SK-N-SH (cell line): ENCODE results near the gene FOXA3. TPM values are rescaled to one million over a fixed set of nuclear protein-coding genes. Genes with fewer than 3 reads are reported as not detected.

ENCODE experiments used
- CTCF ChIA-PET: fragments of 300-600, 350-600 bp; formaldehyde crosslinking; extraction: SDS; loops from one replicate; lab custom pipeline; 2021; lab: Yijun Ruan, JAX
- POLR2A ChIA-PET: fragments of 350-600 bp; sonication (Branson Sonifier 250); formaldehyde crosslinking; extraction: SDS; loops from one replicate; lab custom pipeline; 2020; ENCODE audit warnings: antibody characterized with exemption, inconsistent platforms; lab: Yijun Ruan, JAX
- DNase-seq: peaks from one replicate; pipeline ENCODE4 v3.0.0; 2012
- H2AFZ ChIP-seq: fragments of 200-600 bp; sonication (generic); 2 replicates; pipeline ENCODE4 v1.8.1; 2016; ENCODE audit warnings: antibody characterized with exemption, mild to moderate bottlenecking, low read depth
- H3F3A ChIP-seq: fragments of 200-600 bp; sonication (generic); replicated peaks from 2 replicates; pipeline ENCODE3; 2016; ENCODE audit warnings: antibody characterized with exemption, mild to moderate bottlenecking; ENCODE audit not compliant: insufficient read depth
- H3K27ac ChIP-seq, 2 experiments: fragments of 200-500 bp in 1 of 2; fragments of 200-600 bp in 1 of 2; sonication (Bioruptor generic) in 1 of 2; sonication (generic), shearing (Covaris generic) in 1 of 2; 2 replicates each; pipeline versions ENCODE4 v1.5.1 to v1.6.1; 2014 to 2016; ENCODE audit warnings: low read depth in 2 of 2, inconsistent platforms in 1 of 2, low read length in 1 of 2, mild to moderate bottlenecking in 1 of 2, mixed read lengths in 1 of 2
- H3K27me3 ChIP-seq: fragments of 200-600 bp; sonication (generic), shearing (Covaris generic); 2 replicates; pipeline ENCODE4 v1.6.1; 2016; ENCODE audit warnings: mixed run types; ENCODE audit not compliant: insufficient read depth
- H3K36me3 ChIP-seq, 2 experiments: fragments of 200-500 bp in 1 of 2; fragments of 200-600 bp in 1 of 2; sonication (Bioruptor generic) in 1 of 2; sonication (generic) in 1 of 2; replicated peaks in 1 of 2; 2 replicates each; pipeline versions ENCODE3 to v1.5.1; 2014 to 2016; ENCODE audit warnings: low read length in 1 of 2, mild to moderate bottlenecking in 1 of 2; ENCODE audit not compliant: insufficient read depth in 2 of 2, control insufficient read depth in 1 of 2
- H3K4me1 ChIP-seq, 2 experiments: fragments of 200-500 bp in 1 of 2; fragments of 200-600 bp in 1 of 2; sonication (Bioruptor generic) in 1 of 2; sonication (generic), shearing (Covaris generic) in 1 of 2; 2 replicates each; pipeline versions ENCODE4 v1.5.1 to v1.6.1; 2014 to 2016; ENCODE audit warnings: low read depth in 1 of 2, low read length in 1 of 2, mixed run types in 1 of 2; ENCODE audit not compliant: insufficient read depth in 2 of 2, control insufficient read depth in 1 of 2
- H3K4me2 ChIP-seq: fragments of 200-600 bp; sonication (generic), shearing (Covaris generic); 2 replicates; pipeline ENCODE4 v1.6.1; 2017; ENCODE audit warnings: mixed run types
- H3K4me3 ChIP-seq, 2 experiments: fragments of 200-500 bp in 1 of 2; fragments of 200-600 bp in 1 of 2; sonication (Bioruptor generic) in 1 of 2; sonication (generic), shearing (Covaris generic) in 1 of 2; 2 replicates each; pipeline versions ENCODE4 v1.5.1 to v1.8.1; 2014 to 2016; ENCODE audit warnings: low read depth in 2 of 2, inconsistent platforms in 1 of 2, low read length in 1 of 2, mild to moderate bottlenecking in 1 of 2, mixed read lengths in 1 of 2, moderate library complexity in 1 of 2
- H3K79me2 ChIP-seq: fragments of 200-600 bp; sonication (generic); 2 replicates; pipeline ENCODE4 v1.8.1; 2017; ENCODE audit warnings: mild to moderate bottlenecking; ENCODE audit not compliant: insufficient read depth
- H3K9ac ChIP-seq: fragments of 200-600 bp; sonication (generic); 2 replicates; pipeline ENCODE4 v1.6.1; 2017; ENCODE audit warnings: mixed run types
- H3K9me2 ChIP-seq: fragments of 200-600 bp; sonication (generic); 2 replicates; pipeline ENCODE4 v1.6.1; 2017; ENCODE audit warnings: mixed run types
- H3K9me3 ChIP-seq: fragments of 200-600 bp; sonication (generic); 2 replicates; pipeline ENCODE4 v1.6.1; 2017; ENCODE audit warnings: mixed run types, mild to moderate bottlenecking, moderate library complexity
- H4K20me1 ChIP-seq: fragments of 200-600 bp; sonication (generic); 2 replicates; pipeline ENCODE4 v1.6.1; 2017; ENCODE audit warnings: mild to moderate bottlenecking, mixed run types; ENCODE audit not compliant: insufficient read depth
- ELF1 ChIP-seq: IDR thresholded peaks from 2 replicates; pipeline ENCODE4 v1.4.0; 2012
- FOSL2 ChIP-seq: IDR thresholded peaks from 2 replicates; pipeline ENCODE4 v1.4.0; 2012; ENCODE audit warnings: low read depth, mild to moderate bottlenecking, moderate library complexity, borderline replicate concordance
- FOXM1 ChIP-seq: IDR thresholded peaks from 2 replicates; pipeline ENCODE4 v1.4.0; 2012; ENCODE audit warnings: low read depth, mild to moderate bottlenecking
- MEF2A ChIP-seq: IDR thresholded peaks from 2 replicates; pipeline ENCODE4 v1.4.0; 2012; ENCODE audit warnings: low read depth, borderline replicate concordance
- MXI1 ChIP-seq: IDR thresholded peaks from 2 replicates; pipeline ENCODE4 v1.6.1; 2012; ENCODE audit warnings: mild to moderate bottlenecking, low read depth, low read length, improper control_type of control experiment
- NRF1 ChIP-seq: IDR thresholded peaks from 2 replicates; pipeline ENCODE4 v1.6.1; 2012; ENCODE audit warnings: low read depth, mild to moderate bottlenecking, low read length
- PBX3 ChIP-seq: IDR thresholded peaks from 2 replicates; pipeline ENCODE4; 2012
- RFX5 ChIP-seq: IDR thresholded peaks from 2 replicates; pipeline ENCODE4 v1.6.1; 2012; ENCODE audit warnings: mild to moderate bottlenecking, improper control_type of control experiment, low read length
- TCF12 ChIP-seq: IDR thresholded peaks from 2 replicates; pipeline ENCODE4 v1.4.0; 2012
- TEAD4 ChIP-seq: IDR thresholded peaks from 2 replicates; pipeline ENCODE4 v1.4.0; 2012; ENCODE audit warnings: mild to moderate bottlenecking, borderline replicate concordance; ENCODE audit not compliant: insufficient read depth
- ZBTB33 ChIP-seq: IDR thresholded peaks from 2 replicates; pipeline ENCODE4 v1.4.0; 2012; ENCODE audit warnings: low read depth, borderline replicate concordance
- WGBS: methylation state at CpG from one replicate; pipeline ENCODE4 v1.1.6; 2017; ENCODE audit warnings: low lambda C conversion rate; 5-methylcytosine and 5-hydroxymethylcytosine counted together
- polyA plus RNA-seq, 3 experiments: library from polyadenylated mRNA; depleted of rRNA; stranded (reverse); fragments of >200 nt; gene quantifications; 2 replicates each; pipeline ENCODE4 v1.2.3, GENCODE V29; 2012
- TF ChIP-seq, protein P1 (sequence below): IDR thresholded peaks from 2 replicates; pipeline ENCODE4 v1.6.1; 2012; ENCODE audit warnings: mild to moderate bottlenecking, low read depth, low read length, moderate library complexity

Gene FOXA3
- polyA plus RNA-seq, 1 of the 3 experiments (the other 2 are of a cell fraction): 1.5 TPM

- Histone ChIP-seq H3K4me2 (no peak overlapping the region), H3K4me1 (peaks cover 0 to 9% of the 10 kb centered on the region in 2 experiments; a peak in 1 of 4 replicates), H3F3A (peaks cover 5% of the 10 kb centered on the region), H3K4me3 (no peak overlapping the region), H4K20me1 (no peaks in the 10 kb centered on the region), H3K36me3 (peaks cover 0 to 30% of the 10 kb centered on the region in 2 experiments), H3K9ac (no peak overlapping the region), H3K9me3 (no peaks in the 10 kb centered on the region), H3K79me2 (no peaks in the 10 kb centered on the region), H3K27ac (no peak overlapping the region; a peak in 1 of 4 replicates), H3K27me3 (no peaks in the 10 kb centered on the region), H3K9me2 (no peaks in the 10 kb centered on the region), H2AFZ (no peak overlapping the region)
- DNase-seq: no peak
- TF ChIP-seq RFX5 (no peak), TEAD4 (no peak), PBX3 (no peak)
- 81% methylated on average over 6 of the region's 6 CpGs for WGBS
- ChIA-PET CTCF (interaction anchor here (0.6 to 10.4 kb wide), 5 partner anchors 9 to 197 kb away, joined by 3 to 137 read pairs (median 9); partner anchors contain the start of genes IRF2BP1 and SIX5), POLR2A (no interaction called here)
Measured at GRCh38 chr19:45819769-45820168, 44.4 kb upstream of the FOXA3 start.

- Histone ChIP-seq H3K9me2 (no peaks in the 10 kb centered on the region), H3K27me3 (no peaks in the 10 kb centered on the region), H2AFZ (no peak overlapping the region), H3K4me2 (no peak overlapping the region), H3K4me1 (peaks cover 0 to 9% of the 10 kb centered on the region in 2 experiments; a peak in 1 of 4 replicates), H3K9ac (no peak overlapping the region), H3K4me3 (no peak overlapping the region), H3K79me2 (no peaks in the 10 kb centered on the region), H4K20me1 (no peaks in the 10 kb centered on the region), H3F3A (peaks cover 5% of the 10 kb centered on the region), H3K9me3 (no peaks in the 10 kb centered on the region), H3K27ac (no peak overlapping the region), H3K36me3 (peaks cover 0 to 38% of the 10 kb centered on the region in 2 experiments)
- no peak for TF ChIP-seq FOXM1
- TF ChIP-seq, protein P1, sequence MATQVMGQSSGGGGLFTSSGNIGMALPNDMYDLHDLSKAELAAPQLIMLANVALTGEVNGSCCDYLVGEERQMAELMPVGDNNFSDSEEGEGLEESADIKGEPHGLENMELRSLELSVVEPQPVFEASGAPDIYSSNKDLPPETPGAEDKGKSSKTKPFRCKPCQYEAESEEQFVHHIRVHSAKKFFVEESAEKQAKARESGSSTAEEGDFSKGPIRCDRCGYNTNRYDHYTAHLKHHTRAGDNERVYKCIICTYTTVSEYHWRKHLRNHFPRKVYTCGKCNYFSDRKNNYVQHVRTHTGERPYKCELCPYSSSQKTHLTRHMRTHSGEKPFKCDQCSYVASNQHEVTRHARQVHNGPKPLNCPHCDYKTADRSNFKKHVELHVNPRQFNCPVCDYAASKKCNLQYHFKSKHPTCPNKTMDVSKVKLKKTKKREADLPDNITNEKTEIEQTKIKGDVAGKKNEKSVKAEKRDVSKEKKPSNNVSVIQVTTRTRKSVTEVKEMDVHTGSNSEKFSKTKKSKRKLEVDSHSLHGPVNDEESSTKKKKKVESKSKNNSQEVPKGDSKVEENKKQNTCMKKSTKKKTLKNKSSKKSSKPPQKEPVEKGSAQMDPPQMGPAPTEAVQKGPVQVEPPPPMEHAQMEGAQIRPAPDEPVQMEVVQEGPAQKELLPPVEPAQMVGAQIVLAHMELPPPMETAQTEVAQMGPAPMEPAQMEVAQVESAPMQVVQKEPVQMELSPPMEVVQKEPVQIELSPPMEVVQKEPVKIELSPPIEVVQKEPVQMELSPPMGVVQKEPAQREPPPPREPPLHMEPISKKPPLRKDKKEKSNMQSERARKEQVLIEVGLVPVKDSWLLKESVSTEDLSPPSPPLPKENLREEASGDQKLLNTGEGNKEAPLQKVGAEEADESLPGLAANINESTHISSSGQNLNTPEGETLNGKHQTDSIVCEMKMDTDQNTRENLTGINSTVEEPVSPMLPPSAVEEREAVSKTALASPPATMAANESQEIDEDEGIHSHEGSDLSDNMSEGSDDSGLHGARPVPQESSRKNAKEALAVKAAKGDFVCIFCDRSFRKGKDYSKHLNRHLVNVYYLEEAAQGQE: no peak
- TF ChIP-seq TCF12: no peak
- TF ChIP-seq ZBTB33: no peak
- TF ChIP-seq MXI1: no peak
- TF ChIP-seq FOSL2: no peak
- no peak for TF ChIP-seq NRF1
- no peak for TF ChIP-seq MEF2A
- TF ChIP-seq ELF1: no peak
- POLR2A ChIA-PET: no interaction called here
- no peak for DNase-seq
- CTCF ChIA-PET: interaction anchor here (1.0 to 10.4 kb wide), 4 partner anchors 8 to 63 kb away, joined by 3 to 130 read pairs (median 3); partner anchors contain the start of gene IRF2BP1
- 83% methylated on average over 11 of the region's 20 CpGs for WGBS
Measured at GRCh38 chr19:45820413-45821102, 43.6 kb upstream of the FOXA3 start.
